B cell (primary cell): ENCODE measurements around the gene EFEMP1. TPM values are rescaled to one million over a fixed set of nuclear protein-coding genes. Genes with fewer than 3 reads are reported as not detected.

ENCODE experiments used
- ATAC-seq: fragments of 200-7000 bp; cut with Tn5 transposase; one replicate; pipeline ENCODE4 v1.10.0; 2021; ENCODE audit warnings: low read depth, mild to moderate bottlenecking, moderate number of reproducible peaks, moderate library complexity
- CTCF ChIA-PET: fragments of 350-600 bp; sonication (Branson Sonifier 250); formaldehyde crosslinking; loops from one replicate; lab custom pipeline; 2021; ENCODE audit warnings: antibody characterized with exemption, inconsistent platforms; lab: Charles Lee
- POLR2A ChIA-PET: fragments of 350-600 bp; sonication (Branson Sonifier 250); formaldehyde crosslinking; loops from one replicate; lab custom pipeline; 2021; ENCODE audit warnings: antibody characterized with exemption; lab: Charles Lee
- DNase-seq: peaks from one replicate; pipeline ENCODE4 v3.0.0; 2013
- H2AFZ ChIP-seq: 2 replicates; pipeline ENCODE4 v1.6.1; 2012; ENCODE audit warnings: mild to moderate bottlenecking, low read depth, low read length; ENCODE audit not compliant: insufficient read depth, poor library complexity, severe bottlenecking
- H3K27ac ChIP-seq, 2 donors: 1 replicate in 1 of 2; 2 replicates in 1 of 2; pipeline ENCODE4 v1.5.1; 2012 to 2013; ENCODE audit warnings: low read length in 2 of 2, mild to moderate bottlenecking in 2 of 2, moderate library complexity in 1 of 2
- H3K27me3 ChIP-seq, 4 experiments: fragments of 200-600 bp in 1 of 4; sonication (generic) in 1 of 4; replicated peaks in 1 of 4; 1 replicate in 2 of 4; 2 replicates in 2 of 4; pipeline versions ENCODE4 v1.6.1 to v1.7.0; 2013 to 2016; ENCODE audit warnings: low read length in 3 of 4, mild to moderate bottlenecking in 2 of 4, mixed read lengths in 1 of 4, moderate library complexity in 1 of 4; ENCODE audit not compliant: insufficient read depth in 4 of 4, control insufficient read depth in 3 of 4; ENCODE audit errors: control extremely low read depth in 1 of 4
- H3K36me3 ChIP-seq, 2 experiments: replicated peaks in 1 of 2; 1 replicate in 1 of 2; 2 replicates in 1 of 2; pipeline versions ENCODE4 v1.6.1 to v1.7.1; 2013; ENCODE audit warnings: low read length in 1 of 2; ENCODE audit not compliant: insufficient read depth in 2 of 2, control insufficient read depth in 1 of 2; ENCODE audit errors: control extremely low read depth in 1 of 2, extremely low read depth in 1 of 2
- H3K4me1 ChIP-seq, 2 donors: fragments of 200-600 bp in 1 of 2; sonication (generic) in 1 of 2; 1 replicate in 1 of 2; 2 replicates in 1 of 2; pipeline versions ENCODE4 v1.5.1 to v1.6.1; 2013 to 2017; ENCODE audit warnings: low read length in 2 of 2; ENCODE audit not compliant: control insufficient read depth in 2 of 2, insufficient read depth in 2 of 2
- H3K4me2 ChIP-seq: replicated peaks from 2 replicates; pipeline ENCODE3; 2012; ENCODE audit warnings: mild to moderate bottlenecking, low read depth, low read length; ENCODE audit not compliant: poor library complexity, severe bottlenecking
- H3K4me3 ChIP-seq, 5 experiments: fragments of 200-600 bp in 1 of 5; sonication (generic) in 1 of 5; 1 replicate in 3 of 5; 2 replicates in 2 of 5; pipeline versions ENCODE4 v1.5.1 to v1.7.0; 2011 to 2016; ENCODE audit warnings: low read length in 4 of 5, mild to moderate bottlenecking in 4 of 5, low read depth in 2 of 5, control low read depth in 1 of 5, moderate library complexity in 1 of 5; ENCODE audit not compliant: insufficient read depth in 1 of 5; ENCODE audit errors: control extremely low read depth in 1 of 5, extremely low read depth in 1 of 5
- H3K79me2 ChIP-seq: fragments of 200-600 bp; sonication (generic); one replicate; pipeline ENCODE4 v1.6.0; 2016; ENCODE audit warnings: low read length; ENCODE audit not compliant: control insufficient read depth, insufficient read depth
- H3K9ac ChIP-seq: fragments of 200-600 bp; sonication (generic); 2 replicates; pipeline ENCODE4 v1.6.1; 2017; ENCODE audit warnings: mild to moderate bottlenecking, low read length, moderate library complexity
- H3K9me3 ChIP-seq, 3 donors: one replicate each; pipeline versions ENCODE4 v1.6.1 to v1.7.1; 2013; ENCODE audit warnings: low read length in 2 of 3; ENCODE audit not compliant: control insufficient read depth in 2 of 3, insufficient read depth in 1 of 3; ENCODE audit errors: control extremely low read depth in 1 of 3
- H4K20me1 ChIP-seq: 2 replicates; pipeline ENCODE4 v1.6.0; 2012; ENCODE audit warnings: mild to moderate bottlenecking, low read length; ENCODE audit not compliant: insufficient read depth, control insufficient read depth, poor library complexity, severe bottlenecking
- H3K27ac Mint-ChIP-seq: one replicate; pipeline ENCODE4 v1.8.0; 2021; ENCODE audit warnings: mixed read lengths
- H3K27me3 Mint-ChIP-seq: one replicate; pipeline ENCODE4 v1.8.0; 2021; ENCODE audit warnings: mixed read lengths
- H3K4me1 Mint-ChIP-seq: one replicate; pipeline ENCODE4 v1.8.0; 2021; ENCODE audit warnings: mixed read lengths
- H3K4me3 Mint-ChIP-seq: one replicate; pipeline ENCODE4 v1.8.0; 2021; ENCODE audit warnings: mixed read lengths
- H3K9me3 Mint-ChIP-seq: one replicate; pipeline ENCODE4 v1.8.0; 2022; ENCODE audit warnings: mixed read lengths; ENCODE audit not compliant: insufficient read depth
- EZH2 ChIP-seq: IDR thresholded peaks from 2 replicates; pipeline ENCODE4 v1.6.1; 2012; ENCODE audit warnings: borderline replicate concordance, low read depth, mild to moderate bottlenecking, moderate library complexity, low read length; ENCODE audit not compliant: insufficient read depth, poor library complexity, severe bottlenecking
- WGBS: methylation state at CpG from one replicate; pipeline ENCODE4 v1.1.5; 2013; ENCODE audit warnings: missing lambda C conversion rate; ENCODE audit not compliant: insufficient coverage; 5-methylcytosine and 5-hydroxymethylcytosine counted together
- intact Hi-C: fragments of 100-400 bp; cut with micrococcal nuclease; formaldehyde crosslinking; loops from one replicate; pipeline ENCODE4 v1.10.0; 2022
- polyA plus RNA-seq: library from polyadenylated mRNA; depleted of rRNA; stranded (reverse); fragments of >200 nt; gene quantifications from 2 replicates; pipeline ENCODE4 v1.2.3, GENCODE V29; 2012
- total RNA-seq, 2 donors: library from RNA; stranded (reverse); fragments of 120-200 nt in 1 of 2; gene quantifications; 1 replicate in 1 of 2; 2 replicates in 1 of 2; pipeline versions ENCODE4 v1.2.3 to v1.2.4, GENCODE V29; 2013 to 2022
- TF ChIP-seq, protein P1 (sequence below): fragments of 200-600 bp; IDR thresholded peaks from one replicate; pipeline ENCODE4 v1.8.0; 2022; ENCODE audit warnings: antibody characterized with exemption, mild to moderate bottlenecking

Gene EFEMP1
- total and polyA plus RNA-seq, 2 donors (not counting 1 experiment from before 2014, with no cell fraction given): not detected

DNA sequence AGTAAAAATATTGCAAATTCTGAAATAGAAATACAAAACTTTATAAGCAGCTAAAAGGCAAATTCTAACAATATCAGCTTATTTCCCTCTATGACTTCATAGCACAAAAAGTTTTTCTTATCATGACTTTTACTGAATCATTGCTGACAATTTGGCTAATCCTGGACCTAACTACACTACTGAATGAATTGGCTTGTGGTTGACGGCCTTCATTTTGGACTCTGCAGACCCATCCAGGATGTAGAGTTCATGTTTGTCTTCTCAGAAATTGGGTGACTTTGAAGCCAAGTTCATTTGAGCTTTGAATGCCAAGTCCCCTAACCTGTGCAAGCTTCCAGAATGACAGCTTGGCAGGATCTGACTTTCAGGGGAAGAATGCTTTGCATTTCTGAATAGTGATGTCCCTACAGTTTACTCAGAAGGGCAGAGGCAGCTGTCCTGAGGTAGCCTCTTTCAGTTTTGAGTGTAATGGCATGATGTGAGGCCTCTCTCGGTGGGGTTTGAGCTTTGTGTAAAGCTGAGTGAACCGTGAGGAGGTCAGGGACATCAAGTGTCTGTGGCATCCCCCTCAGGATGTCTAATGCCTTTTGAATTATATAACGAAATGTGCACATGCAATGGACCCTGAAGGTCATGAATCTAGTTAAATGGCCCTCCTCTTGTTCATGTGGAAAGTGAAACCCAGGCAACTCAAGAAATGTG is 48.0 kb downstream of the EFEMP1 start:
- Histone ChIP-seq H3K4me3 (no peak overlapping the region), H2AFZ (no peak overlapping the region), H3K36me3 (no peaks in the 10 kb centered on the region), H3K9ac (no peak overlapping the region), H4K20me1 (no peaks in the 10 kb centered on the region), H3K4me2 (no peak overlapping the region), H3K4me1 (peaks cover 9 to 12% of the 10 kb centered on the region in 2 donors), H3K79me2 (no peaks in the 10 kb centered on the region), H3K27me3 (no peaks in the 10 kb centered on the region), H3K27ac (no peak overlapping the region), H3K9me3 (no peaks in the 10 kb centered on the region)
- intact Hi-C loops: no loop called here
- no peaks in the 10 kb centered on the region for H3K9me3 Mint-ChIP-seq
- ChIA-PET POLR2A (no interaction called here), CTCF (interaction anchor here (1.3 kb wide), 1 partner anchor 10 kb away, joined by 3 read pairs; no protein-coding TSS in a partner anchor)
- peaks cover 6% of the 10 kb centered on the region for H3K27me3 Mint-ChIP-seq
- H3K4me3 Mint-ChIP-seq: no peak overlapping the region
- peaks cover 11% of the 10 kb centered on the region for H3K4me1 Mint-ChIP-seq
- H3K27ac Mint-ChIP-seq: no peak overlapping the region
- no peak for TF ChIP-seq EZH2
- TF ChIP-seq, protein P1, sequence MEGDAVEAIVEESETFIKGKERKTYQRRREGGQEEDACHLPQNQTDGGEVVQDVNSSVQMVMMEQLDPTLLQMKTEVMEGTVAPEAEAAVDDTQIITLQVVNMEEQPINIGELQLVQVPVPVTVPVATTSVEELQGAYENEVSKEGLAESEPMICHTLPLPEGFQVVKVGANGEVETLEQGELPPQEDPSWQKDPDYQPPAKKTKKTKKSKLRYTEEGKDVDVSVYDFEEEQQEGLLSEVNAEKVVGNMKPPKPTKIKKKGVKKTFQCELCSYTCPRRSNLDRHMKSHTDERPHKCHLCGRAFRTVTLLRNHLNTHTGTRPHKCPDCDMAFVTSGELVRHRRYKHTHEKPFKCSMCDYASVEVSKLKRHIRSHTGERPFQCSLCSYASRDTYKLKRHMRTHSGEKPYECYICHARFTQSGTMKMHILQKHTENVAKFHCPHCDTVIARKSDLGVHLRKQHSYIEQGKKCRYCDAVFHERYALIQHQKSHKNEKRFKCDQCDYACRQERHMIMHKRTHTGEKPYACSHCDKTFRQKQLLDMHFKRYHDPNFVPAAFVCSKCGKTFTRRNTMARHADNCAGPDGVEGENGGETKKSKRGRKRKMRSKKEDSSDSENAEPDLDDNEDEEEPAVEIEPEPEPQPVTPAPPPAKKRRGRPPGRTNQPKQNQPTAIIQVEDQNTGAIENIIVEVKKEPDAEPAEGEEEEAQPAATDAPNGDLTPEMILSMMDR: no peak
- ATAC-seq (no peak), DNase-seq (no peak)
- 79% methylated on average over 4 of the region's 4 CpGs for WGBS

DNA sequence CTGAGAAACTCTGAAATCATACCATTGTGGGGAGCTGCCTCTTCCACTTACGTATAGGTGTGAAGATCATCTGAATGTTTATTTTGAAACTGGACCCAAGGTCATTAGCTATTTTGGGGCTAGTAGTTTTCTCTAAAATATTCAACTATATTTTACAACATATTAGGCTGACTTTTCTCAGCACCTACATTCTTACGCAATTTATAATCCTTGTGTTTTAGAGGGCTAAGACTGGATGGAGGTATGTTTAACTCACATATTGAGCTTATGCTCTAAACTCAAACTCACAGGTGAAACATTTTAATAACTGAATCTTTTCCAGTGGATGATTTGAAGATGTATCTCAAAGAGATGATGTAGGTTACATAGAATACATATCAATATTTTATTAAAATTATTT is 49.2 kb downstream of the EFEMP1 start:
- no peak overlapping the region for H3K27ac Mint-ChIP-seq
- H3K4me1 ChIP-seq: peaks cover 9 to 12% of the 10 kb centered on the region in 2 donors
- WGBS: no CpG with 5 or more reads among the region's 2 CpGs
- H4K20me1 ChIP-seq: no peaks in the 10 kb centered on the region
- ChIA-PET CTCF (no interaction called here), POLR2A (no interaction called here)
- no peak overlapping the region for H3K27ac ChIP-seq
- no peaks in the 10 kb centered on the region for H3K9me3 ChIP-seq
- no peaks in the 10 kb centered on the region for H3K27me3 Mint-ChIP-seq
- H3K9ac ChIP-seq: no peak overlapping the region
- TF ChIP-seq EZH2: no peak
- TF ChIP-seq, protein P1: no peak
- ATAC-seq (no peak), DNase-seq (no peak)
- H3K4me3 ChIP-seq: no peak overlapping the region
- H3K4me3 Mint-ChIP-seq: no peak overlapping the region
- no peaks in the 10 kb centered on the region for H3K36me3 ChIP-seq
- no peaks in the 10 kb centered on the region for H3K9me3 Mint-ChIP-seq
- H2AFZ ChIP-seq: no peak overlapping the region
- H3K79me2 ChIP-seq: no peaks in the 10 kb centered on the region
- no peak overlapping the region for H3K4me2 ChIP-seq
- peaks cover 12% of the 10 kb centered on the region for H3K4me1 Mint-ChIP-seq
- no peaks in the 10 kb centered on the region for H3K27me3 ChIP-seq
- intact Hi-C loops: no loop called here
